HEK293T (cell line): ENCODE measurements around the gene AKR1C4.

Experiments used
- ARNT ChIP-seq: fragments of 450-650 bp; IDR thresholded peaks from 2 replicates; pipeline ENCODE4 v1.6.1; 2017; ENCODE audit warnings: mild to moderate bottlenecking
- BHLHE40 ChIP-seq: fragments of 450-650 bp; IDR thresholded peaks from 2 replicates; pipeline ENCODE4 v1.6.1; 2016; ENCODE audit warnings: mild to moderate bottlenecking, moderate library complexity, borderline replicate concordance
- FOXA1 ChIP-seq: fragments of 450-650 bp; IDR thresholded peaks from 2 replicates; pipeline ENCODE4 v1.6.1; 2016; ENCODE audit warnings: mild to moderate bottlenecking
- FOXK2 ChIP-seq: fragments of 450-650 bp; IDR thresholded peaks from 2 replicates; pipeline ENCODE4 v1.6.1; 2016; ENCODE audit warnings: mild to moderate bottlenecking
- FOXM1 ChIP-seq: fragments of 450-650 bp; IDR thresholded peaks from 2 replicates; pipeline ENCODE4 v1.6.1; 2017; ENCODE audit warnings: mild to moderate bottlenecking, borderline replicate concordance
- HDGF ChIP-seq: fragments of 450-650 bp; IDR thresholded peaks from 2 replicates; pipeline ENCODE4 v1.6.1; 2017; ENCODE audit warnings: antibody characterized with exemption, borderline replicate concordance
- NFRKB ChIP-seq: fragments of 450-650 bp; IDR thresholded peaks from 2 replicates; pipeline ENCODE4 v1.6.1; 2016; ENCODE audit warnings: mild to moderate bottlenecking, moderate library complexity
- PKNOX1 ChIP-seq: fragments of 450-650 bp; IDR thresholded peaks from 2 replicates; pipeline ENCODE4 v1.6.1; 2016
- SP1 ChIP-seq: fragments of 450-650 bp; IDR thresholded peaks from 2 replicates; pipeline ENCODE4 v1.6.1; 2017
- TARDBP ChIP-seq: fragments of 450-650 bp; IDR thresholded peaks from 2 replicates; pipeline ENCODE4 v1.6.1; 2016
- ZNF384 ChIP-seq: fragments of 450-650 bp; IDR thresholded peaks from 2 replicates; pipeline ENCODE4 v1.6.1; 2016

GRCh38 chr10:5198386-5198785 lies 1.7 kb downstream of the AKR1C4 start:
- TF ChIP-seq NFRKB = no peak
- no peak for TF ChIP-seq FOXK2
- TF ChIP-seq PKNOX1 = no peak
- no peak for TF ChIP-seq ARNT
- TF ChIP-seq HDGF = no peak
- TF ChIP-seq FOXM1 = no peak
- no peak for TF ChIP-seq BHLHE40
- no peak for TF ChIP-seq ZNF384
- no peak for TF ChIP-seq SP1
- TF ChIP-seq TARDBP = no peak
- no peak for TF ChIP-seq FOXA1
